HG03045 (cell line): ENCODE measurements around the gene SIRPB1.
"Not testable (repeated sequence)": the region's sequence is repeated elsewhere in the genome, so short reads cannot be mapped to it uniquely, and the experiment has no call there.

ENCODE experiments used
- ATAC-seq: cut with Tn5 transposase; IDR thresholded peaks from one replicate; pipeline ENCODE4 v1.9.1; 2021; ENCODE audit warnings: mild to moderate bottlenecking, moderate library complexity; ENCODE audit not compliant: unreplicated experiment

Gene SIRPB1

DNA sequence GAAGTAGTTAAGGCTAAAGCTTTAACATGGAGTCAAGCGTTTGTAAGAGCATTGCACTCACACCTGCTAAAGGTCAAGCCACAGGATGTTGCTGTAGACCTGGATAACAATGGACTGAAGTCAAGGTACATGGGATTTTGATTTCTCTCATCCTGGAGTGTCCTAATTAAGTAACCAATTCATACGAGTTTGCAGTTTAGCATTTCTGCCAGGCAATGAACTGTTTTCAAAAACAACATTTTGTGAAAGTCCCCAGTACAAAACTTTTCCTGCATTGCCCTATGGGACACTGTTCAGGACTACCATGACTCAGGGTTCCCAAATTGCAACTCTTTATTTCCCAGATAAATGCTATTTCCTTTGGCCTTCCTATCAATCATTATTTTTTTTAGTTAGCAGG, 17.4 kb upstream of the SIRPB1 start:
- no peak for ATAC-seq

DNA sequence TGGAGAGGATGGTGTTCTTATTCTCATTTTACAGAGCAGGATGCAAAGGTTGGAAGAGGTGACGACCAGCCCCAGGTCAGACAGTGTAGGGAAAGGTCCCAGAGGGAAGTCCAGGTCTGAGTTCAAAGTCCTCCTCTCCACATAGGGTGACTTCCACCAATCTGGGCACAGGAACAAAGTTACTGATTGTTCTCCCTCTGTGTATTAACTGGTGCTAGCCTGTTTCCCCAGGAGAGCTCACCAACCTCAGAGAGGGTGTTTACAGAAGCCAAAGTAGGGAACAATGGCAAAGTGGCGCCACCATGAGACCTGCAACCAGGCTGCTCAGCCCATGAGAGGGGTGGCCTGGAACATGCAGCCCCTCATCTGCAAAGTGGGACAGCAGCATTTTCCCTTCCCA, 16.8 kb upstream of the SIRPB1 start:
- ATAC-seq = no peak

DNA sequence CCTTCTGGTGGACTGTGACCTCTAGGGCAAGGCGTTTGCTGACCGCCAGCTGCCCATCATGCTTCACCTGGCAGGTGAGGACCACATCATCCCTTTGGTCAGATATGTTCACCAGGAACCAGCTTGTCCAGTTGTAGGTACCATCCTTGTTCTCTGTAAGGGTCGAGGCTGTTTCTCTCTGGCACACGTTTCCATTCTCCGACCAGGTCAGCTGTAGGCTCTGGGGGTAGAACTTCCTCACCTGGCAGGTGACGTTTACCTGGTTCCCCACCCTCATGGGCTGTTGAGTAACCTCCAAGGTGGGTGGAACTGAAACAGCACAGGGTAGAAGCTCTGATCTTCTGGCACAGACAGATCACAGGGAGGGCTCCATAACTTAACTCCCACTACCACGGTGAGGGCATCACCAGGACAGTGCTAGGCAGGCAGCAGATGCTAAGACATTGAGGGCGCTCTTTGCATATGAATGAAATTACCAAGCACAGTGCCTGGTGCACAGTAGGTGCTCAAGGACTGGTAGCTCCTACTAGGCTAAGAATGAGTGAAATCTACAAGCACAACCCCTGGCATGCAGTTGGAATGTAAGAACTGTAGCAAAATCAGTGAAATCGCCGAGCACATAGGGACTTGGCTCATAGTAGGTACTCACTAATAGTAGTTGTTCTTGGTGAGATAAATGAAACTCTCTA, 15.6 kb upstream of the SIRPB1 start:
- no peak for ATAC-seq

DNA sequence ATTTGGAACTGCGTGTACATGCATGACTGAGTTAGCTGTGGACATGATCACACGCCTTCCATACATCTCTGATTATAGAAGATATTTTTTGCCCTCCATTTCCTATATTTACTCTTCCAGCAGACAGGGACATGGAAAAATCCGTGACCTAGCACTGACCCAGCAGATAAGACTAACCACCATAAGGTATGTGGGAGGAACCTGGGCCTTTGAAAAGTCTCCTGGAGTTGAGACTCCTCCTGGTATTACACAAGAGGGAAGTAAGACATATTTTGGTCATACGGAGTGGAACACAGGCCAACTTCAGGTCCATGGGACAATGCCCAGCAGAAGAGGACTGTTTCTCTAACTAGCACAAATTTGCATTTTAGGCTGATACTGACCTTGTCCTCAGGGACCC, 13.7 kb upstream of the SIRPB1 start:
- ATAC-seq = no peak

DNA sequence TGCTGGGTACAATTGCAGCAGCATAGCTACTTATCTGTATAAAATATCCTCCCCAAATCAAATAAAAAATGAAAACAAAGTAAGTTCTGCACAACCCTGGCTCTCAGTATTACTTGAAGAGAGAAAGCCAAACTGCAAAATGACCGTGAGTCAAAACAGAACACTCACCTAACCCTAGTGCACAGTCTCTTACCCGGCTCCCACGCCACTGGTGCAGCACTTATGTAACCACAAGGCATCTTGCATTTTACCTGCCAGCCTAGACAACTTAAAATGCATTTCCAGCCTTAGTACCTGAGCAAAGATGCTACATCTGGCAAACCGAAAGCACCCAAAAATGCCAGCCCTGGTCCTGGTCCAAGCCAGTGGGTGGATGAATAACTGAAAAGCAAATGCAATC, 12.4 kb upstream of the SIRPB1 start:
- ATAC-seq = no peak

DNA sequence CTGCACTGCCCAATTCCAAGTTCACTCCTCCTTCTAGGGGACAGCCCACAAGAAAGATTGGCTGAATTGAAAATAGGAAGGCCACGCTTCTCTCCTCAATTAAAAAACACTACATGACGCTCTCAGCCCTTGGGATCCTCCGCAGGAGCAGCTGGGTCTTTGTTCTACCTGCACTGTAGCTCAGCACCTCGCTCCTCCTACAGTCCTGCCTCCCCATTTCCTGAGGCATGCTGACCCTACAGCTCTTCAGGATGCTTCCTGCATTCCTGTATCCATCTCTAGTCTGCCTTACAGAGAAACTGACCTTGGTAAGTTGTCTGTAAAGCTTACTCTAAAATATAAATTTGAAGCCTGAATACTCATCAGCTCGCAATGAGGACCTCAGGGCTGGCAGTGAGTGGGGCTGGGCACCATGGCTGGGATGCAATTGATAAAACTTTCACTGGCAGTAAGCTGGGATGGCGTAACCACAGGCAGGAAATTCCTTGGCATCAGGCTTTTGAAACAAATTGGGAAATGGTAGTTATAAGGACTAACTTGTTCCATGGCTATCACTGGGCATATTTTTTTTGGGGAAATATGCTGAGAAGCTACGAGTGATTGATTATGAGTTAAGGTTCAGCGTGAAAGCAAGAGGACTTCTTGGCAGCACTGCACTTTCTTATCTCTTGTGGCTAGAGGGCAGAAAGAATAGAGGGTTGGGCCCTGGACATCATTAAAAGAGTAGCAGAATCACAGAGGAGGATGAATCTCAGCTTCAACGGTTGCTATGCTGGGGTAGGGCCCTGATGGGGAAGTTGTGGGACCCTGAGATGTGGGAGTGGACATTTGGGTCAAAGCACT, 11.7 kb upstream of the SIRPB1 start:
- no peak for ATAC-seq

DNA sequence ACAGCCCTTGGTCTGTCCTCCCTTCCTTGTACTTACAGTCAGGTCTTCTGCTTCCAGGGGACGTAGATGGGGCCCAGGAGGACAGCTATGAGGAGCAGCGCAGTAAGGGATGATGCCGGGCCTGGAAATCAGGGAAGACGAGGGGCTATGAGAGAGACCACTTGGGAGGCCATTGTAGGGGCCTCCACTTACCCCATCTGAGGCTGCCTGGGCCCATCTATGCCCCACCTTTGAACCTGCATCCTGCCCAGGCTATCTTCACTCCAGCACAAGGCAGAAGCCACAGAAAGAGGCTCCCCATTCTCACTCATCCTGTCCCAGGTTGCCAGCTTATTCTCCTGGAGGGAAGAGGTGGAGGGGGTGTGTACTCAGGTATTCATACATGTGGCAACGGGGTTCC, 10.4 kb upstream of the SIRPB1 start:
- no peak for ATAC-seq

DNA sequence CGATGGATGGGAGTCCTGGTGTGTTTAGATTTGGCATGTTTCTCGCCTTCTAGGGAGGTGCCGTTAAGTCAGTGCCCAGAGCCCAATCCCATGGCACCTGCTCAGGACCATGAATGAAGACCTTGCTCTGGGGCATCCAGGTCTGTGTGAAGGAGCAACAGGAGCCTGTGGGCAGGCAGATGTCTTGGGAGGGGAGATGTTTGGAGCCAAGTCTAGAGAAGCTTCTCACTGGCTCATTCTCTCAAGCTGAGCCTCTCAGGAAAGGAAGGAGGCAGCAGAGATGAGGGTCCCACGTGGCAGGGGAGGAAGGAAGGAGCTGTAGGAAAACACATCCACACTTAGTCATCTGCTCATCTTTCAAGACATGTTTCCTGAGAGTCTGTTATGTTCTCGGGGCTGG, 9.5 kb upstream of the SIRPB1 start:
- ATAC-seq = no peak

DNA sequence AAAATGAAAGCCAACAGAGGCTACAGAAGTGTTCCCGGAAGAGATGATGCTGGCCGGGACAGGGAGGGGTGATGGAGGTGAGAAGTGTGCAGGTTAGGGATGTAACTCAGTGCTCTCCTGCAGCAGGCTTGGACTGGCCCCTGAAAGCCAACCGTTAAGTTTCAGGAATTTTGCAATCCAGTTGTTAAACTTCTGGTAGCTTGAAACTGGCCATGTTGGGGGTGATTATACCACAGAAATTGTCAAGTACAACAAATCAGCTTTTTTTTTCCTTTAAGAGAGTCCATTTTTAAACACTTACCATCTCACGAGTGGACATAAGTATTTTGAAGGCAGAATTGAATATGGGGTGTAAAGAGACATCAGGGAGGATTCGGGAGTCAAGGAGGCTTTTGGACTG, 8.8 kb upstream of the SIRPB1 start:
- no peak for ATAC-seq

DNA sequence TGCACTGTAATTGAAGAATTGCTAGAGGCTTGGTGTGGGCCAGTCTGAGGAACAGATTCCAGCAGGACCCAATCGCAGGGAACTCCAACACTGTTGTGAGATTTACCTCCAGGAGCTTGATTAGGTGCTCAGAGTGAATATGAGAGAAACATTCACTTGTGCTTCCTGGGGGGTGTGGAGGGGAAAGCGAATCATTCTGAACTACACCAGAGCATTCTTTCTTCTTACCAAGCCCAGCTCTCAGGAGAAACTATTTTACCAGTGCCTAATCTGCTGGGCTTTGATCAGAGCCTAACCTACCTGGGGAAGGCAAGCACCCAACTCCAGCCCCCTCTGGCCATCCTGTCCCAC, 7.4 kb upstream of the SIRPB1 start:
- ATAC-seq = no peak

DNA sequence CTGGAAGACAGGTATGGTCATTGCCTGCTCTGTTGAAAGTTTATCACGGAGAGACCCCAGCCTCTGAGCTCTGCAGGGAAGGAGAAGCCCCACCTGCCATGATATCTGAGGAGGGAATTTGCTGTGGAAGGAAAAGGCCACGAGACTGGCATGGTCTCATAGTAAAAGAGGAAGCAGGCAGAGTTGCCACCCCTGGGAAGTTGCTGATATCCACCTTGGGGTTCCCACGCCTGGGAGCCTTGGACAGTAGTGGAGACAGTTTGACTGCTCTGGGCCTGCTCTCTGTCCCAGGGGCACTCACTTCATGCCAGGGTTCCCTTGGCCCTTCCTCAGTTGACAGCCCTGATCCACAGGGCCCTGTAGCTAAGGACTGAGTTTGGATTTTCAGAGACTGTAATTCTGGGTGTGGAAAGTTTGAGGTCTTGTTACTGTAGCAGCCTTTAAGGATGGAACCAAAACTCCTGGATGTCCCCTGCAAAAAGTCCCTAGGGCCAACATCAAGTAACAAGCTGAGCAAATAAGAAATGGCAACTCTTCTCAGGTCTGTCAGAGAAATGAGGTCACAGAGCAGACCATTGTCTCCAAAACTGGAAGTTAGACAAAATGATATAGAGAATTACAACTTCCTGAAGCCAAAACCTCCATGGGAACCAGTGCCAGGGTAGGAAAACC, 6.9 kb upstream of the SIRPB1 start:
- ATAC-seq = no peak

DNA sequence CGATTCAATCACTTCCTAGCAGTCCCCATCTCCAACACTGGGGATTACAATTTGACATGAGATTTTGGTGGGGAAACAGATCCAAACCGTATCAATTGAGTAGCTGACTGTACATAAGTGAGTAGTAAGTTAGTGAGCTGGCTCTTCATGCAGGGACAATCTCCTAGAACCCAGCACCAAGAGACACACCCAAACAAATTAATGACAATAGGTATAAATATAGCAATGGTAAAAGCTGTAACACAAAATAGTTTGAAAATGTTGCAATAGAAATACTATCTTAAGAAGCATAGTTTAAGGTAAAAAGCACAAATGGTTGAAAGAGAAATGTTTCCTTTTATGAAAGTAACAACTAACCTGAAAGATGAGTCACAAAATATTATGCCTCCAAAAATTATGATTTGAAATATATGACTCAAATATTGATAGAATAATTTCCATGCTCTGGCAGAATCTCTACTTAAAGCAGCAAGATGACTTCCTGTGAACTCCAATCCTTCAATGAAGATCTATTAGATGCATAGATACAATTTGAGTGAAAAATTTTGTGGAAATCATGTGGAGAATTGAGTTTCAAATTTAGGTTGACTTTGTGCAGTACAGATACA, 5.4 kb upstream of the SIRPB1 start:
- ATAC-seq = no peak

DNA sequence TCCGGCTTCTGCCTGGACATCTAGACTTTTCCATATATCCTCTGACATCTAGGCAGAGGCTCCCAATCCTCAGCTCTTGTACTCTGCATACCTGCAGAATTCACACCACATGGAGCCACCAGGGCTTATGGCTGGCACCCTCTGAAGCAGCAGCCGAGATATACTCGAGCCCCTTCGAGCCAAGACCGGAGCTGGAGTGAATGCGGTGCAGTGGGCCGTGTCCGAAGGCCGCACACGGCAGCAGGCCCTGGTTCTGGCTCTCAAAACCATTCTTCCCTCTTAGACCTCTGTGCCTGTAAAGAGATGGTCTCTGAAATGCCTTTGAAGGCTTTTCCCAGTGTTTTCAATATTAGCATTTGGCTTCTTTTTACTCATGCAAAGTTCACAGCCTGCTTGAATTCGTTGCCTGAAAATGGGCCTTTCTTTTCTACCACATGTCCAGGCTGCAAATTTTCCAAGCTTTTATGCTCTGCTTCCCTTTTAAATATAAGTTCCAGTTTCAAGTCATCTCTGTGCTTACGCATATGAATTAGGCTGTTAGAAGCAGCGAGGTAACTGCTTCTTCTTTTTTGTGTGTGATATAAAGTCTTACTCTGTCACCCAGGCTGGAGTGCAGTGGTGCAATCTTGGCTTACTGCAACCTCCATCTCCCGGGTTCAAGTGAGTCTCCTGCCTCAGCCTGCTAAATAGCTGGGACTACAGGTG, 3.8 kb upstream of the SIRPB1 start:
- ATAC-seq = no peak

DNA sequence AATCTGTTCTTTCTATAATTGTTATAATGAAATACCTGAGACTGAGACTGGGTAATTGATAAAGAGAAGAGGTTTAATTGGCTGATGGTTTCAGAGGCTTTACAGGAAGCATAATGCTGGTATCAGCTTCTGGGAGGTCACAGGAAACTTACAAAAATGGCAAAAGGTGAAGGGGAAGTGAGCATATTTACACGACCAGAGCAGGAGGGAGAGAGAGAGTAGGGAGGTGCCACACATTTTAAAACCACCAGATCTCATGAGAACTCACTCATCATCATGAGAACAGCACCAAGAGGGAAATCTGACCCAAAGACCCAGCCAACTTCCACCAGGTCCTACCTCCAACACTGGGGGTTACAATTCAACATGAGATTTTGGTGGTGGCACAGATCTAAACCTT, 2.6 kb upstream of the SIRPB1 start:
- no peak for ATAC-seq

DNA sequence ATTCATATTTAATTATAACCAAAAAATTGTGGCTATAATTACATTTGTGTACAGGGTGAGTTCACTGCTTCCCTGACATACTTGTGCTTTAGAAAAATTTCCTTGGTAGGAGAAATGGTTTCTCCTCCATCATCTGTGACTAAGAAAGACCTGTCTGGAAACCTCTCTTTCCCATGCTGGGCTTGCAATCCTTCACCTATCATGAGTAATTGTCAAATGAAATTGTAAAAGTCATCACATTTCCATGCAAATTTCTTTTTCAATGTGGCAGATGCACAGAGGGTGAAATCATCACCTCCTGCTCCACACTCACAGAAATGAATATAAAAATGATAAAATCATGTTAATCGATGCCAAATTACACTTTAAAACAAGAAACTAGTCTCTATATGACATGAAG, 1.5 kb upstream of the SIRPB1 start:
- ATAC-seq = no peak

DNA sequence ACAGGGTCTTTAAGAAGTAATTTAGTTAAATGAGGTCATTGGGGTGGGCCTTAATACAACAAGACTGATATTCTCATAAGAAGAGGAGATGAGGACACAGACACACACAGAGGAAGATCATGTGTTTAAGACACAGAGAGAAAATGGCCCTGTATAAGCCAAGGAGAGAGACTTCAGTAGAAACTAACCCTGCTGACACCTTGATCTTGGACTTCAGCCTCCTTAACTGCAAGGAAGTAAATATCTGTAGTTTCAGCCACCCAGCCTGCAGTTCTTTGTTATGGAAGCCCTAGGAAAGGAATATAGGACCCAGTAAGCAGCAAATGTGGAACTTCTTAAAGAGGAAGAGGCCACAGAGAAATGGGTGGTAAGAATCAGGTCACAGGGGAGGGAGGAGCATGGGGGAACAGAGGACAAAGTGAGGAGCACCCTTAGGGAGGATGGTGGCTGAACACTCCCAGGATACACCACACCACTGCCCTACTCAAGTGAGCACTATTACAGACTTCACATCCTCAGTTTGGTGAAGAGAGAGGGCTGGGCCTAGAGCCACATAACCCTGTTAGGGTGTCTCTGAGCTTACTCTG, 762 bp downstream of the SIRPB1 start:
- ATAC-seq = no peak

DNA sequence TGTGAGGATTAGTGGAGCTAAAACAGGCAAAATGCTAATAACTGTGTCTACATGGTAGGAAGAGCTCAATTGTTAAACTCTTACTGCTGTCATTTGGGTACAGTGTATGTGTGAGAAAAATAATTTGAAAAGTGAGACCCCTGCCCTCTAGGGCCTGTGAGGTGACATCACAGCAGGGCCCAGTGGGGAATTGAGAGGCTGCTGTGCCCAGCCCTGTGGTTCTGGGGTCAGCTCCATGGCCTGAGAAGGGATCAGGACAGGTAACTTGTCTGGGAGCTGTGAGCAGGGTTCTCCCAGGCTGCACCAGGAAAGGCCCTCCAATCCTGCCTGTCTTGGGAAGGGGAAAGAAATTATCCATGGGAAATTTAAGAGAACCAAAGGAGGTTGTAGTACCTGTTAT, 1.3 kb downstream of the SIRPB1 start:
- ATAC-seq = no peak

DNA sequence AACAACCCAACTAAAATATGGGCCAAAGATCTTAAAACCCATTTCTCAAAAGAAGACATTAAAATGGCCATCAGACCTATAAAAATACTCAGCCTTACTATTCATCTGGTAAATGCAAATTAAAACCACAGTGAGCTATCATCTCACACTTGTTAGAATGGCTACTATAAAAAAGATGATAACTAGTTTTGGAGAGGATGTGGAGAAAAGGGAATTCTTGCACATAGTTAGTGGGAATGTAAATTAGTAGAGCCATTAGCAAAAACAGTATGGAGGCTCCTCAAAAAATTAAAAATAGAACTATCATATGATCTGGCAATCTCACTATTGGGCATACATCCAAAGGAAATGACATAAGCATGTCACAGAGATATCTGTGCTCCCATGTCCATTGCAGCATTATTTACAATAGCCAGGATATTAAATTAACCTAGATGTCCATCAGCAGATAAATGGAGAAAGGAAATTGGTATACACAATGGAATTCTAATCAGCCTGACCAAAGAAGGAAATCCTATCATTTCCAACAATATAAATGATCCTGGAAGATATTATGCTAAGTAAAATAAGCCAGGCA, 2.9 kb downstream of the SIRPB1 start:
- no peak for ATAC-seq

DNA sequence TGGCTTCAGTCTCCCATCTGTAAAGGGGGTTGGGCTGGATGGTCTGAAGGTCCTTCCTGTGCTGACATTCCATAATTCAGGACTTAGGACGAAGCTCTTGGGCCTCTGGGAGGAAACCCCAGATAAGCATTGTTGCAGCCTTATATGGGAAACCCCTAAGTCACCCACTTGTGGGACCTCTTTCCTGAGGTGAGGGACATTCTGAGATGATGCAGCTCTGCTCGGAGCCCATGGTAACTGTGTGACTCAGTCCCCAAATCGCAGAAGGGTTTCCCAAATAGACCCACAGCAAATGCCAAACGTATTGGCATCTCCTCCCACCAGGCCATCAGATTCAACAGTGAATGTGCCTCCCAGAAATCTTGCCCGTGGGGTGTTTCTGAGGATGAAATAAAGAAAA, 9.4 kb downstream of the SIRPB1 start:
- ATAC-seq = not testable (repeated sequence)

DNA sequence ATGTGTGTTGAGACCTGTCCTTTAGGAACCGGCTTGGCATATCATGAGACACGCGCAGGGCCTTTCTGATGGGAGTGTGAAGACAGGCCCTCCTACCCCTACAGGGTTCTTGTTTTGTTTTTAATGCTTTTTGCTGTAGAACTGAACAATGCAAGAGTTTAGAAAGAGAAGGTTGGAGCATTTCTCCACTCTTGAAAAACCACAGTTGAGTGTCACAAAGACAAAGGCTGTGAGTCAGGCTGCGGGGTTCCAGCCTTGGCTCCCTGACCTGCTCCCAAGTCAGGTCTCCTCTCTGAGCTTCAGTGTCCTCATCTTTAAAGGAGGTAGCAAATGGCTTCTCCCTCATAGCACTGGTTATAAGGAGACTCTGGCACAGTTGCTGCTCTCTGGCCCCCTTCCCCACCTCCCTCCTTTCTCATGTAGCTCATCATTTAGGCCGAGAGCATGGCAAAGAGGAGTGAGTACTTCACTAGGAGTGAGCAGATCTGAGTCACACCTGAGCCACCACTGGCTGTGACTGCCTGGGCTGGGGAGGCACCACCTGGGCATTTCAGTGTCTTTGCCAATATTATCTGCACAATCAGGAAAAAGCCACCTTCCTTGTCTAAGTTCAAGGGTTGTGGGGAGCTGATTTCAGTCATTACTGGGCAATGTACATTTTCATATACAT, 11.0 kb downstream of the SIRPB1 start:
- not testable (repeated sequence) for ATAC-seq
